PC-9 (cell line): ENCODE results near the gene FBXO45. TPM values are rescaled to one million over a fixed set of nuclear protein-coding genes. Genes with fewer than 3 reads are reported as not detected.

Experiments
- BruUV-seq: library from RNA; stranded (reverse); fragments of 400-500 nt; replicated peaks from 2 replicates; lab custom pipeline; 2021; lab: Mats Ljungman, UMichigan
- CTCF ChIA-PET: fragments of 300-600 bp; sonication (Branson Sonifier 250); formaldehyde crosslinking; loops from one replicate; lab custom pipeline; 2022; ENCODE audit warnings: antibody characterized with exemption; lab: Charles Lee
- POLR2A ChIA-PET: fragments of 300-600 bp; sonication (Branson Sonifier 250); formaldehyde crosslinking; loops from one replicate; lab custom pipeline; 2022; ENCODE audit warnings: antibody characterized with exemption; ENCODE audit not compliant: unreplicated experiment; lab: Charles Lee
- DNase-seq, 2 experiments: peaks; one replicate each; pipeline versions ENCODE4 v3.0.0 to v3.0.0-alpha.2; 2015 to 2022; ENCODE audit warnings: mixed read lengths in 1 of 2
- H2AFZ ChIP-seq: fragments of 200-600 bp; sonication (generic); 2 replicates; pipeline ENCODE4 v1.8.1; 2017; ENCODE audit warnings: antibody characterized with exemption
- H3F3A ChIP-seq: fragments of 200-600 bp; sonication (generic); 2 replicates; pipeline ENCODE4 v1.8.1; 2017; ENCODE audit warnings: antibody characterized with exemption, mild to moderate bottlenecking, low read depth; ENCODE audit not compliant: insufficient read depth
- H3K27ac ChIP-seq: fragments of 200-600 bp; sonication (generic); 2 replicates; pipeline ENCODE4 v1.6.1; 2016; ENCODE audit warnings: mixed run types
- H3K27me3 ChIP-seq: fragments of 200-600 bp; sonication (generic); 2 replicates; pipeline ENCODE4 v1.6.1; 2016; ENCODE audit warnings: low read depth, mixed run types; ENCODE audit not compliant: insufficient read depth
- H3K36me3 ChIP-seq: fragments of 200-600 bp; sonication (generic); 2 replicates; pipeline ENCODE4 v1.6.1; 2016; ENCODE audit warnings: low read depth, mixed run types
- H3K4me1 ChIP-seq: fragments of 200-600 bp; sonication (generic); replicated peaks from 2 replicates; pipeline ENCODE4 v1.6.1; 2016; ENCODE audit warnings: mixed run types; ENCODE audit not compliant: insufficient read depth
- H3K4me2 ChIP-seq: fragments of 200-600 bp; sonication (generic); 2 replicates; pipeline ENCODE4 v1.6.1; 2017; ENCODE audit warnings: mixed run types
- H3K4me3 ChIP-seq: fragments of 200-600 bp; sonication (generic); 2 replicates; pipeline ENCODE4 v1.6.1; 2016; ENCODE audit warnings: mixed run types
- H3K79me2 ChIP-seq: fragments of 200-600 bp; sonication (generic); 2 replicates; pipeline ENCODE4 v1.6.1; 2017; ENCODE audit warnings: low read depth, mixed run types
- H3K9me2 ChIP-seq: fragments of 200-600 bp; sonication (generic); 2 replicates; pipeline ENCODE4 v1.8.1; 2017; ENCODE audit warnings: mild to moderate bottlenecking; ENCODE audit not compliant: insufficient read depth
- H3K9me3 ChIP-seq: fragments of 200-600 bp; sonication (generic); 2 replicates; pipeline ENCODE4 v1.8.1; 2016; ENCODE audit warnings: low read depth; ENCODE audit not compliant: insufficient read depth
- H4K20me1 ChIP-seq: fragments of 200-600 bp; sonication (generic); 2 replicates; pipeline ENCODE4 v1.8.1; 2017; ENCODE audit not compliant: insufficient read depth
- EZH2 ChIP-seq: fragments of 200-600 bp; sonication (generic); IDR thresholded peaks from 2 replicates; pipeline ENCODE4 v1.8.0; 2017; ENCODE audit warnings: antibody characterized with exemption, low read depth
- intact Hi-C: fragments of 100-400 bp; cut with micrococcal nuclease; formaldehyde crosslinking; loops from one replicate; pipeline ENCODE4 v1.10.0; 2022; ENCODE audit not compliant: unreplicated experiment
- total RNA-seq: library from RNA; stranded (reverse); gene quantifications from 2 replicates; pipeline ENCODE4 v1.2.3, GENCODE V29; 2021
- TF ChIP-seq, protein P1 (sequence below): fragments of 200-600 bp; sonication (generic); conservative IDR thresholded peaks from 2 replicates; pipeline ENCODE4 v1.6.1; 2017; ENCODE audit warnings: mixed run types, antibody characterized with exemption, mild to moderate bottlenecking, moderate library complexity

The FBXO45 gene
- total RNA-seq, 1 experiment from 2014 or later = 21.3 TPM

DNA sequence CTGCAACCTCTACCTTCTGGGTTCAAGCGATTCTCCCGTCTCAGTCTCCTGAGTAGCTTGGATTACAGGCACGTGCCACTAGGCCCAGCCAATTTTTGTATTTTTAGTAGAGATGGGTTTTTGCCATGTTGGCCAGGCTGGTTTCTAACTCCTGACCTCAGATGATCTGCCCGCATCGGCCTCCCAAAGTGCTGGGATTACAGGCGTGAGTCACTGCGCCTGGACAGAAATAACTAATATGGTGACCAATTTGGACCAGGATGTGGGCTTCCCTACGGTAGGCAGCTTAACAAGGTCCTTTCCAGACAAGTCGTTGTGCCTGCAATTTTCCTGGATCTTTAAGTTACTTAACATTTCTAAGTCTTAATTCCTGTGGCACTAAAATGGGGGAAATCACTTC lies 14.9 kb upstream of the FBXO45 start:
- H4K20me1 ChIP-seq = no peaks in the 10 kb centered on the region
- no peaks in the 10 kb centered on the region for H3K79me2 ChIP-seq
- BruUV-seq = no TSS peak
- no peak for DNase-seq
- H3K4me2 ChIP-seq = no peak overlapping the region
- H3K9me2 ChIP-seq = no peaks in the 10 kb centered on the region
- H2AFZ ChIP-seq = no peak overlapping the region
- no peak overlapping the region for H3K4me3 ChIP-seq
- ChIA-PET POLR2A (no interaction called here), CTCF (no interaction called here)
- H3K4me1 ChIP-seq = no peaks in the 10 kb centered on the region
- peaks cover 8% of the 10 kb centered on the region; the same call in 1 of the 2 replicates for H3F3A ChIP-seq
- no peaks in the 10 kb centered on the region for H3K36me3 ChIP-seq
- TF ChIP-seq, protein P1, sequence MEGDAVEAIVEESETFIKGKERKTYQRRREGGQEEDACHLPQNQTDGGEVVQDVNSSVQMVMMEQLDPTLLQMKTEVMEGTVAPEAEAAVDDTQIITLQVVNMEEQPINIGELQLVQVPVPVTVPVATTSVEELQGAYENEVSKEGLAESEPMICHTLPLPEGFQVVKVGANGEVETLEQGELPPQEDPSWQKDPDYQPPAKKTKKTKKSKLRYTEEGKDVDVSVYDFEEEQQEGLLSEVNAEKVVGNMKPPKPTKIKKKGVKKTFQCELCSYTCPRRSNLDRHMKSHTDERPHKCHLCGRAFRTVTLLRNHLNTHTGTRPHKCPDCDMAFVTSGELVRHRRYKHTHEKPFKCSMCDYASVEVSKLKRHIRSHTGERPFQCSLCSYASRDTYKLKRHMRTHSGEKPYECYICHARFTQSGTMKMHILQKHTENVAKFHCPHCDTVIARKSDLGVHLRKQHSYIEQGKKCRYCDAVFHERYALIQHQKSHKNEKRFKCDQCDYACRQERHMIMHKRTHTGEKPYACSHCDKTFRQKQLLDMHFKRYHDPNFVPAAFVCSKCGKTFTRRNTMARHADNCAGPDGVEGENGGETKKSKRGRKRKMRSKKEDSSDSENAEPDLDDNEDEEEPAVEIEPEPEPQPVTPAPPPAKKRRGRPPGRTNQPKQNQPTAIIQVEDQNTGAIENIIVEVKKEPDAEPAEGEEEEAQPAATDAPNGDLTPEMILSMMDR = no peak
- TF ChIP-seq EZH2 = no peak
- no peak overlapping the region for H3K27ac ChIP-seq
- H3K9me3 ChIP-seq = peaks cover 12% of the 10 kb centered on the region; the same call in 1 of the 2 replicates
- intact Hi-C loops = no loop called here
- no peaks in the 10 kb centered on the region for H3K27me3 ChIP-seq

DNA sequence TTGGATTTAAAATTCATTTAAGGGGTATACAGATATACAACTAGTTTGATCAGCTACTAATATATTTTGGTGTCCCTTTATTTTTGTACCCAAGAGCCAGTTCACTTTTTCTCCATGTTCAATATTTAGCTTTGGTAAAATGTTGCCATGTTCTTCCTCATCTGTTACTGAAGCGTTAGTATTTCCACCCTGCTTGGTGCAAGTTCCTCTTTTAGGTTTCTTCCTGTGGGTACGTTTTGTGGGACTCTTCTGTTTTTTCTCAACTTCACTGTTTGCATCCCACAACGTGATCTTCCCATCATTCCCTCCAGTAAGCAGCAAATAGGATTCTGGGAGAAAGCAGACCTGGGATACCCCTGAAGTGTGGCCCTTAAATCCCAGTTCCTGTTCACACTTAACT lies 14.3 kb upstream of the FBXO45 start:
- no peak overlapping the region for H2AFZ ChIP-seq
- BruUV-seq = no TSS peak
- peaks cover 15% of the 10 kb centered on the region; the same call in 1 of the 2 replicates for H3F3A ChIP-seq
- ChIA-PET CTCF (interaction anchor here (0.5 to 0.6 kb wide), 2 partner anchors 26 to 540 kb away, joined by 3 read pairs; no protein-coding TSS in a partner anchor), POLR2A (no interaction called here)
- intact Hi-C loops = no loop called here
- no peaks in the 10 kb centered on the region for H3K9me2 ChIP-seq
- H3K4me3 ChIP-seq = no peak overlapping the region
- H3K4me2 ChIP-seq = no peak overlapping the region
- no peaks in the 10 kb centered on the region for H3K79me2 ChIP-seq
- H3K9me3 ChIP-seq = peaks cover 8% of the 10 kb centered on the region; the same call in 1 of the 2 replicates
- H3K27ac ChIP-seq = no peak overlapping the region
- DNase-seq = no peak
- H3K4me1 ChIP-seq = peaks cover 6% of the 10 kb centered on the region
- H3K36me3 ChIP-seq = no peaks in the 10 kb centered on the region
- TF ChIP-seq, protein P1 = no peak
- no peak for TF ChIP-seq EZH2
- H4K20me1 ChIP-seq = no peaks in the 10 kb centered on the region
- no peaks in the 10 kb centered on the region for H3K27me3 ChIP-seq

DNA sequence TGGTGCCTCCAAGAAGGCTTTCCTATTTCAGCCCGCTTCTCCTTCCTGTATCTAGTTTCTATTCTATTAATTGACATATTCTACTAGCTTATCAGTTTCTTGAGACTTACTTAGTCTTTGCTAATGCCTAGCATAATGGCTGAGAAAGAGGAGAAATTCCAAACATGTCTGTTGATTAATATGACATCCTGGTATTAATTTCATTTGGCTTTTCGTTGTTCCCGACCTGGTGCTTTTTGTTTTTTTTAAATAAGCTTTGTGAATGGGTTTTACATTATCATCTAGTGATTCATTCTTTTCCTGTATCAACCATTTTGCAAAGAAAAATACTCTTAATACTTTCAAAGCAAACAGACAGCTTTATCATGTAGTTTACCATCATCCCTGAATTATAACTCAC lies 13.2 kb upstream of the FBXO45 start:
- H2AFZ ChIP-seq = no peak overlapping the region
- H3F3A ChIP-seq = peaks cover 19% of the 10 kb centered on the region; the same call in 1 of the 2 replicates
- CTCF ChIA-PET = interaction anchor here (0.5 to 0.9 kb wide), 2 partner anchors 11 to 82 kb away, joined by 3 read pairs; no protein-coding TSS in a partner anchor
- no peaks in the 10 kb centered on the region for H3K27me3 ChIP-seq
- POLR2A ChIA-PET = interaction anchor here (0.6 to 0.7 kb wide), 3 partner anchors 41 to 740 kb away, joined by 3 to 6 read pairs (median 4); no protein-coding TSS in a partner anchor
- no peak overlapping the region for H3K4me3 ChIP-seq
- H3K4me1 ChIP-seq = peaks cover 10% of the 10 kb centered on the region
- intact Hi-C loops = no loop called here
- H3K79me2 ChIP-seq = no peaks in the 10 kb centered on the region
- no peaks in the 10 kb centered on the region for H3K9me2 ChIP-seq
- H3K27ac ChIP-seq = no peak overlapping the region
- no peaks in the 10 kb centered on the region for H4K20me1 ChIP-seq
- H3K4me2 ChIP-seq = no peak overlapping the region
- no peak for DNase-seq
- TF ChIP-seq EZH2 = no peak
- TF ChIP-seq, protein P1 = no peak
- BruUV-seq = no TSS peak
- no peaks in the 10 kb centered on the region for H3K9me3 ChIP-seq
- H3K36me3 ChIP-seq = 0 out of 2 replicates have a peak, but pooled peaks cover under 1% of the 10 kb centered on the region
